HepG2 (cell line): ENCODE data around the gene SLC9A8. TPM values are rescaled to one million over a fixed set of nuclear protein-coding genes. Genes with fewer than 3 reads are reported as not detected.

Experiments
- CBFB ChIP-seq: sonication (generic); formaldehyde crosslinking; IDR thresholded peaks from 2 replicates; pipeline ENCODE4 v1.4.0; 2020; ENCODE audit warnings: missing genetic modification reagents
- ETV5 ChIP-seq: IDR thresholded peaks from 2 replicates; pipeline ENCODE4 v1.6.1; 2018; ENCODE audit warnings: missing biosample characterization, missing genetic modification reagents, inconsistent platforms, borderline replicate concordance
- ETV6 ChIP-seq: sonication (generic); formaldehyde crosslinking; conservative IDR thresholded peaks from 2 replicates; pipeline ENCODE4 v1.4.0; 2020; ENCODE audit warnings: missing genetic modification reagents
- FOXA1 ChIP-seq, 2 experiments: fragments of 450-650 bp in 1 of 2; sonication (generic) in 1 of 2; formaldehyde crosslinking in 1 of 2; IDR thresholded peaks; 2 replicates each; pipeline versions ENCODE4 v1.4.0 to v1.6.1; 2016 to 2020; ENCODE audit warnings: missing genetic modification reagents in 1 of 2
- GFI1 ChIP-seq: sonication (generic); formaldehyde crosslinking; IDR thresholded peaks from 2 replicates; pipeline ENCODE4 v1.5.0; 2020; ENCODE audit warnings: missing genetic modification reagents, mild to moderate bottlenecking, borderline replicate concordance
- HNRNPH1 ChIP-seq: fragments of 200-400 bp; formaldehyde crosslinking; optimal IDR thresholded peaks from 2 replicates; pipeline ENCODE3; 2017; ENCODE audit warnings: mild to moderate bottlenecking, low read depth, low read length
- MZF1 ChIP-seq: sonication (generic); formaldehyde crosslinking; IDR thresholded peaks from 2 replicates; pipeline ENCODE4 v1.8.1; 2023; ENCODE audit warnings: mild to moderate bottlenecking, missing genetic modification reagents, borderline replicate concordance
- NR2C2 ChIP-seq: sonication (generic); formaldehyde crosslinking; IDR thresholded peaks from 2 replicates; pipeline ENCODE4 v1.4.0; 2020; ENCODE audit warnings: missing genetic modification reagents, mild to moderate bottlenecking, moderate library complexity, borderline replicate concordance
- SKI ChIP-seq: fragments of 450-650 bp; IDR thresholded peaks from one replicate; pipeline ENCODE4 v1.6.1; 2018; ENCODE audit warnings: mild to moderate bottlenecking; ENCODE audit not compliant: partially characterized antibody
- TAF1 ChIP-seq: sonication (generic); formaldehyde crosslinking; IDR thresholded peaks from 2 replicates; pipeline ENCODE4 v1.4.0; 2020; ENCODE audit warnings: missing genetic modification reagents
- TBX2 ChIP-seq: sonication (generic); formaldehyde crosslinking; IDR thresholded peaks from 2 replicates; pipeline ENCODE4 v1.5.0; 2020; ENCODE audit warnings: missing genetic modification reagents, mild to moderate bottlenecking, borderline replicate concordance
- TRIM24 ChIP-seq: sonication (generic); formaldehyde crosslinking; IDR thresholded peaks from 2 replicates; pipeline ENCODE4 v1.8.0; 2022; ENCODE audit warnings: mild to moderate bottlenecking, missing genetic modification reagents
- ZFP36L1 ChIP-seq: sonication (generic); formaldehyde crosslinking; IDR thresholded peaks from 2 replicates; pipeline ENCODE4 v1.8.0; 2022; ENCODE audit warnings: mild to moderate bottlenecking, missing genetic modification reagents, moderate library complexity
- ZNF276 ChIP-seq: sonication (generic); formaldehyde crosslinking; IDR thresholded peaks from 2 replicates; pipeline ENCODE4 v1.4.0; 2020; ENCODE audit warnings: mild to moderate bottlenecking, low read depth, missing genetic modification reagents
- ZNF292 ChIP-seq: sonication (generic); formaldehyde crosslinking; IDR thresholded peaks from 2 replicates; pipeline ENCODE4 v1.8.1; 2022; ENCODE audit warnings: mild to moderate bottlenecking, low read depth, missing genetic modification reagents, borderline replicate concordance
- ZNF670 ChIP-seq: sonication (generic); formaldehyde crosslinking; IDR thresholded peaks from 2 replicates; pipeline ENCODE4 v1.8.0; 2022; ENCODE audit warnings: mild to moderate bottlenecking, missing genetic modification reagents, borderline replicate concordance
- ZNF691 ChIP-seq: sonication (generic); formaldehyde crosslinking; IDR thresholded peaks from 2 replicates; pipeline ENCODE4 v1.4.0; 2020; ENCODE audit warnings: missing genetic modification reagents, low read depth, mild to moderate bottlenecking, borderline replicate concordance
- ZNF781 ChIP-seq: sonication (generic); formaldehyde crosslinking; IDR thresholded peaks from 2 replicates; pipeline ENCODE4 v1.5.1; 2020; ENCODE audit warnings: borderline replicate concordance, mild to moderate bottlenecking, missing genetic modification reagents; ENCODE audit errors: not compliant biosample characterization
- polyA plus RNA-seq, 8 experiments: library from polyadenylated mRNA; depleted of rRNA in 3 of 8; stranded (reverse) in 7 of 8; unstranded in 1 of 8; fragments of >200 nt; fragmentation: Illumina TruSeq in 4 of 8; extraction: Trizol in 4 of 8; gene quantifications; 2 replicates each; pipeline versions ENCODE4 v1.2.1 to v1.2.3, GENCODE V29; 2011 to 2016; ENCODE audit warnings: low read depth in 4 of 8, missing spikeins in 1 of 8, mixed read lengths in 1 of 8; ENCODE audit not compliant: insufficient read depth in 1 of 8
- total RNA-seq, 5 experiments: library from RNA; depleted of rRNA; stranded (reverse); fragments of >200 nt; fragmentation: Illumina TruSeq; extraction: Trizol; gene quantifications; 2 replicates each; pipeline ENCODE4 v1.2.3, GENCODE V29; 2016; ENCODE audit warnings: low read depth in 1 of 5
- TF ChIP-seq, protein P1 (sequence below): sonication (generic); formaldehyde crosslinking; IDR thresholded peaks from 2 replicates; pipeline ENCODE4 v1.5.0; 2020; ENCODE audit warnings: missing genetic modification reagents
- TF ChIP-seq, protein P2 (sequence below): sonication (generic); formaldehyde crosslinking; IDR thresholded peaks from 2 replicates; pipeline ENCODE4 v1.9.0; 2021; ENCODE audit warnings: missing genetic modification reagents, mild to moderate bottlenecking, borderline replicate concordance

Gene SLC9A8
- total and polyA plus RNA-seq, 2 of the 13 experiments (the other 11 are each of a cell fraction or from before 2014, with no cell fraction given): 4.1 to 7.4 TPM

DNA sequence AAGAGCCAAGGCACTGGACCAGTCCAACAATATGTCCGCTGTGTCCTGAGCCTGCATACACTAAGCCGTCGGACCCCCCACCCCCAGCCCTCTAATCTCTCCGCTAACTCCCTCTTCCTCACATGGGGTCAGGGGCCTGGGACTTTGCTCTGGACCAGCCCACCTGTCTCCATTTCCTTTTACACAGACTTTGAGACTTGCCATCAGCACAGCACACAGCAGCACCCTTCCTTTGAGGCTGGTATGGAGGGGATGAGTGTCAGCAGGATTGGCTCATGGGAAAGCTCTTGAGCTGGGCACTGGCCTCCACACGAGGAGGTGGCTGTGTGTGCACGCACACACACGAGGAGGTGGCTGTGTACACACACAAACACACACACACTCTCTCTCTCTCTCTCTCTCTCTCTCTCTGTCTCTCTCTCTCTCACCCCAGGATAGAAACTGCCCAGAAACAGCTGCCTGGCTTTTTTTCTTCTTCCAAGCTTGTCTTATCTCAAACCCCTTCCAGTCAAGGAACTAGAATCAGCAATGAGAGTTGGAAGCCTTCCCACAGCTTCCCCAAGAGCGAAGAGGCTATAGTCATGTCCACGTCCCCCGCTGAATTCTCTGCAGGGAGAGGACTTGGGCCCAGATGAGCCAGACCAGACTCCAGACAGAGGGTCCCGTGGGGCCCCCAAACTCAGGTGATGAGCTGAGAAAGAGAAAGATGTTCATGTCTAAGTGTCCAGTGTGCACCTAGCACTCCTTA is 18.6 kb downstream of the SLC9A8 start (continued):
- TF ChIP-seq ETV5 (CRISPR knock-in tag) (peak; percentile 23; the same call in 1 of the 2 replicates), ZNF292 (peak; percentile 95; the same call in 1 of the 2 replicates), TAF1 (CRISPR knock-in tag) (no peak), ZNF670 (CRISPR knock-in tag) (peak; percentile 84; the same call in 1 of the 2 replicates), CBFB (CRISPR knock-in tag) (no peak), GFI1 (CRISPR knock-in tag) (peak; percentile 14; the same call in 1 of the 2 replicates), NR2C2 (CRISPR knock-in tag) (peak; percentile 52), ZNF276 (CRISPR knock-in tag) (peak; percentile 77; the same call in 1 of the 2 replicates), FOXA1 (IDR thresholded peaks at IDR 0.05) (no peak), FOXA1 (CRISPR knock-in tag; IDR thresholded peaks at IDR 0.05) (peak; percentile 85), TRIM24 (CRISPR knock-in tag) (0 out of 2 replicates have a peak, but pooled peaks have one; percentile 10), MZF1 (CRISPR knock-in tag) (0 out of 2 replicates have a peak, but pooled peaks have one; percentile 8), ZFP36L1 (no peak), ZNF781 (CRISPR knock-in tag) (peak; percentile 14), SKI (peak; percentile 20), ETV6 (no peak), HNRNPH1 (no peak), ZNF691 (CRISPR knock-in tag) (no peak), TBX2 (CRISPR knock-in tag) (peak; percentile 34; the same call in 1 of the 2 replicates)
- TF ChIP-seq, protein P1, sequence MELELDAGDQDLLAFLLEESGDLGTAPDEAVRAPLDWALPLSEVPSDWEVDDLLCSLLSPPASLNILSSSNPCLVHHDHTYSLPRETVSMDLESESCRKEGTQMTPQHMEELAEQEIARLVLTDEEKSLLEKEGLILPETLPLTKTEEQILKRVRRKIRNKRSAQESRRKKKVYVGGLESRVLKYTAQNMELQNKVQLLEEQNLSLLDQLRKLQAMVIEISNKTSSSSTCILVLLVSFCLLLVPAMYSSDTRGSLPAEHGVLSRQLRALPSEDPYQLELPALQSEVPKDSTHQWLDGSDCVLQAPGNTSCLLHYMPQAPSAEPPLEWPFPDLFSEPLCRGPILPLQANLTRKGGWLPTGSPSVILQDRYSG: no peak
- TF ChIP-seq, protein P2, sequence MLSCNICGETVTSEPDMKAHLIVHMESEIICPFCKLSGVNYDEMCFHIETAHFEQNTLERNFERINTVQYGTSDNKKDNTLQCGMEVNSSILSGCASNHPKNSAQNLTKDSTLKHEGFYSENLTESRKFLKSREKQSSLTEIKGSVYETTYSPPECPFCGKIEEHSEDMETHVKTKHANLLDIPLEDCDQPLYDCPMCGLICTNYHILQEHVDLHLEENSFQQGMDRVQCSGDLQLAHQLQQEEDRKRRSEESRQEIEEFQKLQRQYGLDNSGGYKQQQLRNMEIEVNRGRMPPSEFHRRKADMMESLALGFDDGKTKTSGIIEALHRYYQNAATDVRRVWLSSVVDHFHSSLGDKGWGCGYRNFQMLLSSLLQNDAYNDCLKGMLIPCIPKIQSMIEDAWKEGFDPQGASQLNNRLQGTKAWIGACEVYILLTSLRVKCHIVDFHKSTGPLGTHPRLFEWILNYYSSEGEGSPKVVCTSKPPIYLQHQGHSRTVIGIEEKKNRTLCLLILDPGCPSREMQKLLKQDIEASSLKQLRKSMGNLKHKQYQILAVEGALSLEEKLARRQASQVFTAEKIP (CRISPR knock-in tag): no peak
